ENCODE results near the gene DNAH1. TPM values are rescaled to one million over a fixed set of nuclear protein-coding genes. Genes with fewer than 3 reads are reported as not detected.

The DNAH1 gene
- total RNA-seq, 1 experiment from 2014 or later = 5.5 TPM

DNA sequence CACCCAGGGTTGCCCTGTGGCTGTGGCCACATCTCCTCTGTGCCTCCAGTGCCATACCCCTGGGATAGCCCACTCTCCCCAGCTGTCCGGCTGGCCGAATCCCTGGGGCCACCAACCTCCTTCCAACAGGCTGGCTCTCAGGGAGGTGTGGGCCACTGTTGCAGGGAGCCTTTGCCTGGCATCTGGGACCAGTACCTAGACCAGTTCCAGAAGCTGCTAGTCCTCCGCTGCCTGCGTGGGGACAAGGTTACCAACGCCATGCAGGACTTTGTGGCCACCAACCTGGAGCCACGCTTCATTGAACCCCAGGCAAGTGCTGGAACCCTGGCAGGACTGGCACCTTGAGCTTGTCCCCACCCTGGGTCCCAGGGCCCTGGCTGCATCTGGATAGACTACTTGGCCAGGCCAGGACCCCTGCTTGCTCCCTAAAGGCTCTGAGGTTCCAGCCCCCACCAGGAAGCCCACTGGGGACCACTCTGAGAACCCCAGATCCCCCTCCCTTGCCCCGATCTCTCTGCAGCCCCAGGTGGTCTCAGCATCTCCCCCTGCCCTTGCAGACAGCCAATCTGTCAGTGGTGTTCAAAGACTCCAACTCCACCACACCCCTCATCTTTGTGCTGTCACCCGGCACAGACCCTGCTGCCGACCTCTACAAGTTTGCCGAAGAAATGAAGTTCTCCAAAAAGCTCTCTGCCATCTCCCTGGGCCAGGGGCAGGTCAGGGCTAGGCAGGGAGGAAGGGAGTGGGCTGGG lies 78.8 kb downstream of the DNAH1 start:
- Histone ChIP-seq H3K9me2 (ENCODE audit: insufficient read depth) (no peaks in the 10 kb centered on the region), H3K9me3 (ENCODE audit: control insufficient read depth in 1 of 2, insufficient read depth in 1 of 2, low read depth in 1 of 2, low read length in 2 of 2) (no peaks in the 10 kb centered on the region), H3K27ac (ENCODE audit: low read depth, low read length) (no peak overlapping the region), H3K4me1 (ENCODE audit: control insufficient read depth in 1 of 2, insufficient read depth in 2 of 2, low read length in 2 of 2) (no peaks in the 10 kb centered on the region), H3K79me2 (ENCODE audit: insufficient read depth, low read length) (no peaks in the 10 kb centered on the region), H3K4me3 (replicated peaks in 1 of 2; ENCODE audit: low read depth in 1 of 2, low read length in 2 of 2) (no peak overlapping the region), H2AFZ (ENCODE audit: low read depth, low read length, poor library complexity, severe bottlenecking) (no peak overlapping the region), H3K27me3 (ENCODE audit: insufficient read depth, low read length) (no peaks in the 10 kb centered on the region), H3K36me3 (ENCODE audit: control insufficient read depth in 1 of 2, insufficient read depth in 2 of 2, low read length in 2 of 2) (no peaks in the 10 kb centered on the region), H3K9ac (ENCODE audit: low read length) (no peak overlapping the region), H4K20me1 (ENCODE audit: insufficient read depth) (no peaks in the 10 kb centered on the region), H3K4me2 (ENCODE audit: low read length) (no peak overlapping the region)
- RAD21 ChIA-PET (ENCODE audit: low non-redundant PET in 1 of 2, low total read pairs in 2 of 2, uncharacterized antibody in 2 of 2, unreplicated experiment in 2 of 2) = no interaction called here
- BruUV-seq (replicated peaks) = no TSS peak
- DNase-seq (ENCODE audit: low read depth, low spot score) = no peak
- POLR2A ChIA-PET = no interaction called here
- no peak for ATAC-seq
- intact Hi-C loops (cut with micrococcal nuclease) = no loop called here
- CTCF ChIA-PET = no interaction called here
- TF ChIP-seq EZH2phosphoT487 (IDR thresholded peaks at IDR 0.05; ENCODE audit: borderline replicate concordance) (no peak), ZFX (IDR thresholded peaks at IDR 0.05) (no peak), FOSL1 (IDR thresholded peaks at IDR 0.05; ENCODE audit: low read depth) (no peak), TCF7L2 (IDR thresholded peaks at IDR 0.05; ENCODE audit: borderline replicate concordance, extremely low read depth, insufficient read depth, insufficient read length) (no peak), SP1 (IDR thresholded peaks at IDR 0.05; ENCODE audit: low read depth) (no peak), RAD21 (IDR thresholded peaks at IDR 0.05; ENCODE audit: low read depth) (no peak), SRF (IDR thresholded peaks at IDR 0.05; ENCODE audit: low read depth) (no peak), SIN3A (IDR thresholded peaks at IDR 0.05; ENCODE audit: low read depth) (no peak), POLR2AphosphoS5 (IDR thresholded peaks at IDR 0.05; ENCODE audit: low read depth, low read length) (no peak), JUND (IDR thresholded peaks at IDR 0.05) (no peak), CBX3 (IDR thresholded peaks at IDR 0.05; ENCODE audit: low read depth) (no peak), ZNF274 (IDR thresholded peaks at IDR 0.05; ENCODE audit: low read depth, low read length) (no peak), ELF1 (IDR thresholded peaks at IDR 0.05; ENCODE audit: borderline replicate concordance, low read depth) (no peak), YY1 (IDR thresholded peaks at IDR 0.05; ENCODE audit: extremely low read depth, insufficient replicate concordance, low read depth, low read length) (no peak), CEBPB (IDR thresholded peaks at IDR 0.05; ENCODE audit: low read depth) (no peak)
- TF ChIP-seq, protein P1, sequence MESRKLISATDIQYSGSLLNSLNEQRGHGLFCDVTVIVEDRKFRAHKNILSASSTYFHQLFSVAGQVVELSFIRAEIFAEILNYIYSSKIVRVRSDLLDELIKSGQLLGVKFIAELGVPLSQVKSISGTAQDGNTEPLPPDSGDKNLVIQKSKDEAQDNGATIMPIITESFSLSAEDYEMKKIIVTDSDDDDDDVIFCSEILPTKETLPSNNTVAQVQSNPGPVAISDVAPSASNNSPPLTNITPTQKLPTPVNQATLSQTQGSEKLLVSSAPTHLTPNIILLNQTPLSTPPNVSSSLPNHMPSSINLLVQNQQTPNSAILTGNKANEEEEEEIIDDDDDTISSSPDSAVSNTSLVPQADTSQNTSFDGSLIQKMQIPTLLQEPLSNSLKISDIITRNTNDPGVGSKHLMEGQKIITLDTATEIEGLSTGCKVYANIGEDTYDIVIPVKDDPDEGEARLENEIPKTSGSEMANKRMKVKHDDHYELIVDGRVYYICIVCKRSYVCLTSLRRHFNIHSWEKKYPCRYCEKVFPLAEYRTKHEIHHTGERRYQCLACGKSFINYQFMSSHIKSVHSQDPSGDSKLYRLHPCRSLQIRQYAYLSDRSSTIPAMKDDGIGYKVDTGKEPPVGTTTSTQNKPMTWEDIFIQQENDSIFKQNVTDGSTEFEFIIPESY (IDR thresholded peaks at IDR 0.05; ENCODE audit: extremely low read depth, insufficient replicate concordance, low read length) = no peak
- TF ChIP-seq, protein P2, sequence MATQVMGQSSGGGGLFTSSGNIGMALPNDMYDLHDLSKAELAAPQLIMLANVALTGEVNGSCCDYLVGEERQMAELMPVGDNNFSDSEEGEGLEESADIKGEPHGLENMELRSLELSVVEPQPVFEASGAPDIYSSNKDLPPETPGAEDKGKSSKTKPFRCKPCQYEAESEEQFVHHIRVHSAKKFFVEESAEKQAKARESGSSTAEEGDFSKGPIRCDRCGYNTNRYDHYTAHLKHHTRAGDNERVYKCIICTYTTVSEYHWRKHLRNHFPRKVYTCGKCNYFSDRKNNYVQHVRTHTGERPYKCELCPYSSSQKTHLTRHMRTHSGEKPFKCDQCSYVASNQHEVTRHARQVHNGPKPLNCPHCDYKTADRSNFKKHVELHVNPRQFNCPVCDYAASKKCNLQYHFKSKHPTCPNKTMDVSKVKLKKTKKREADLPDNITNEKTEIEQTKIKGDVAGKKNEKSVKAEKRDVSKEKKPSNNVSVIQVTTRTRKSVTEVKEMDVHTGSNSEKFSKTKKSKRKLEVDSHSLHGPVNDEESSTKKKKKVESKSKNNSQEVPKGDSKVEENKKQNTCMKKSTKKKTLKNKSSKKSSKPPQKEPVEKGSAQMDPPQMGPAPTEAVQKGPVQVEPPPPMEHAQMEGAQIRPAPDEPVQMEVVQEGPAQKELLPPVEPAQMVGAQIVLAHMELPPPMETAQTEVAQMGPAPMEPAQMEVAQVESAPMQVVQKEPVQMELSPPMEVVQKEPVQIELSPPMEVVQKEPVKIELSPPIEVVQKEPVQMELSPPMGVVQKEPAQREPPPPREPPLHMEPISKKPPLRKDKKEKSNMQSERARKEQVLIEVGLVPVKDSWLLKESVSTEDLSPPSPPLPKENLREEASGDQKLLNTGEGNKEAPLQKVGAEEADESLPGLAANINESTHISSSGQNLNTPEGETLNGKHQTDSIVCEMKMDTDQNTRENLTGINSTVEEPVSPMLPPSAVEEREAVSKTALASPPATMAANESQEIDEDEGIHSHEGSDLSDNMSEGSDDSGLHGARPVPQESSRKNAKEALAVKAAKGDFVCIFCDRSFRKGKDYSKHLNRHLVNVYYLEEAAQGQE (IDR thresholded peaks at IDR 0.05; ENCODE audit: low read depth) = no peak
- TF ChIP-seq, protein P3, sequence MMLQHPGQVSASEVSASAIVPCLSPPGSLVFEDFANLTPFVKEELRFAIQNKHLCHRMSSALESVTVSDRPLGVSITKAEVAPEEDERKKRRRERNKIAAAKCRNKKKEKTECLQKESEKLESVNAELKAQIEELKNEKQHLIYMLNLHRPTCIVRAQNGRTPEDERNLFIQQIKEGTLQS (IDR thresholded peaks at IDR 0.05) = no peak
- TF ChIP-seq, protein P4, sequence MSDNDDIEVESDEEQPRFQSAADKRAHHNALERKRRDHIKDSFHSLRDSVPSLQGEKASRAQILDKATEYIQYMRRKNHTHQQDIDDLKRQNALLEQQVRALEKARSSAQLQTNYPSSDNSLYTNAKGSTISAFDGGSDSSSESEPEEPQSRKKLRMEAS (IDR thresholded peaks at IDR 0.05) = no peak
- TF ChIP-seq, protein P5, sequence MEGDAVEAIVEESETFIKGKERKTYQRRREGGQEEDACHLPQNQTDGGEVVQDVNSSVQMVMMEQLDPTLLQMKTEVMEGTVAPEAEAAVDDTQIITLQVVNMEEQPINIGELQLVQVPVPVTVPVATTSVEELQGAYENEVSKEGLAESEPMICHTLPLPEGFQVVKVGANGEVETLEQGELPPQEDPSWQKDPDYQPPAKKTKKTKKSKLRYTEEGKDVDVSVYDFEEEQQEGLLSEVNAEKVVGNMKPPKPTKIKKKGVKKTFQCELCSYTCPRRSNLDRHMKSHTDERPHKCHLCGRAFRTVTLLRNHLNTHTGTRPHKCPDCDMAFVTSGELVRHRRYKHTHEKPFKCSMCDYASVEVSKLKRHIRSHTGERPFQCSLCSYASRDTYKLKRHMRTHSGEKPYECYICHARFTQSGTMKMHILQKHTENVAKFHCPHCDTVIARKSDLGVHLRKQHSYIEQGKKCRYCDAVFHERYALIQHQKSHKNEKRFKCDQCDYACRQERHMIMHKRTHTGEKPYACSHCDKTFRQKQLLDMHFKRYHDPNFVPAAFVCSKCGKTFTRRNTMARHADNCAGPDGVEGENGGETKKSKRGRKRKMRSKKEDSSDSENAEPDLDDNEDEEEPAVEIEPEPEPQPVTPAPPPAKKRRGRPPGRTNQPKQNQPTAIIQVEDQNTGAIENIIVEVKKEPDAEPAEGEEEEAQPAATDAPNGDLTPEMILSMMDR (IDR thresholded peaks at IDR 0.05 in 2 of 3, conservative IDR thresholded peaks at IDR 0.05 in 1 of 3; ENCODE audit: borderline replicate concordance in 1 of 3, insufficient read depth in 1 of 3, low read depth in 2 of 3, low read length in 2 of 3) = no peak
